Loucy (cell line): ENCODE results near the gene SLC16A4.

ENCODE experiments used
- CTCF ChIP-seq: fragments of 200-600 bp; sonication (generic); conservative IDR thresholded peaks from 2 replicates; pipeline ENCODE4 v1.5.1; 2014; ENCODE audit warnings: mild to moderate bottlenecking, antibody characterized with exemption, low read length
- EZH2phosphoT487 ChIP-seq: fragments of 200-600 bp; IDR thresholded peaks from 2 replicates; pipeline ENCODE4 v1.6.1; 2018; ENCODE audit warnings: antibody characterized with exemption, mild to moderate bottlenecking, moderate library complexity, borderline replicate concordance

GRCh38 chr1:110418729-110419128, 27.9 kb upstream of the SLC16A4 start:
- TF ChIP-seq CTCF (no peak), EZH2phosphoT487 (no peak)
